Nephron (organoid): ENCODE measurements around the gene ARL10.

Experiments
- H3K27ac Mint-ChIP-seq, 3 experiments: 2 replicates each; pipeline ENCODE4 v1.8.0; 2020; ENCODE audit warnings: mixed read lengths in 3 of 3, mild to moderate bottlenecking in 2 of 3, moderate library complexity in 1 of 3
- H3K27me3 Mint-ChIP-seq: 2 replicates; pipeline ENCODE4 v1.8.0; 2021; ENCODE audit warnings: low read depth, mild to moderate bottlenecking, moderate library complexity, mixed read lengths
- H3K36me3 Mint-ChIP-seq: 2 replicates; pipeline ENCODE4 v1.8.0; 2020; ENCODE audit warnings: low read depth, mixed read lengths
- H3K4me1 Mint-ChIP-seq: 2 replicates; pipeline ENCODE4 v1.8.0; 2020; ENCODE audit warnings: mixed read lengths
- H3K4me3 Mint-ChIP-seq, 3 experiments: 2 replicates each; pipeline ENCODE4 v1.8.0; 2020; ENCODE audit warnings: mild to moderate bottlenecking in 3 of 3, mixed read lengths in 3 of 3, moderate library complexity in 2 of 3
- H3K9me3 Mint-ChIP-seq: 2 replicates; pipeline ENCODE4 v1.8.0; 2020; ENCODE audit warnings: mixed read lengths
- CTCF ChIP-seq, 3 experiments: fragments of 200-600 bp; sonication (generic); IDR thresholded peaks; one replicate each; pipeline ENCODE4 v1.5.0; 2021; ENCODE audit warnings: antibody characterized with exemption in 3 of 3; ENCODE audit not compliant: unreplicated experiment in 3 of 3

ARL10 gene

GRCh38 chr5:176366232-176366894 is 1.1 kb downstream of the ARL10 start:
- H3K27ac Mint-ChIP-seq: peak overlapping the region in 1 of 3 experiments; percentile 55
- no peaks in the 10 kb centered on the region for H3K9me3 Mint-ChIP-seq
- peaks cover 38% of the 10 kb centered on the region for H3K36me3 Mint-ChIP-seq
- peaks cover 12% of the 10 kb centered on the region for H3K4me1 Mint-ChIP-seq
- no peak for TF ChIP-seq CTCF (IDR thresholded peaks at IDR 0.05; ENCODE audit: unreplicated experiment in 3 of 3)
- H3K4me3 Mint-ChIP-seq: peak overlapping the region; percentile 76 to 89 (median 87)
- H3K27me3 Mint-ChIP-seq: peaks cover 22% of the 10 kb centered on the region

- Mint-ChIP-seq H3K36me3 (peaks cover 38% of the 10 kb centered on the region), H3K27ac (no peak overlapping the region)
Measured at GRCh38 chr5:176368726-176369125, 3.4 kb downstream of the ARL10 start.

DNA sequence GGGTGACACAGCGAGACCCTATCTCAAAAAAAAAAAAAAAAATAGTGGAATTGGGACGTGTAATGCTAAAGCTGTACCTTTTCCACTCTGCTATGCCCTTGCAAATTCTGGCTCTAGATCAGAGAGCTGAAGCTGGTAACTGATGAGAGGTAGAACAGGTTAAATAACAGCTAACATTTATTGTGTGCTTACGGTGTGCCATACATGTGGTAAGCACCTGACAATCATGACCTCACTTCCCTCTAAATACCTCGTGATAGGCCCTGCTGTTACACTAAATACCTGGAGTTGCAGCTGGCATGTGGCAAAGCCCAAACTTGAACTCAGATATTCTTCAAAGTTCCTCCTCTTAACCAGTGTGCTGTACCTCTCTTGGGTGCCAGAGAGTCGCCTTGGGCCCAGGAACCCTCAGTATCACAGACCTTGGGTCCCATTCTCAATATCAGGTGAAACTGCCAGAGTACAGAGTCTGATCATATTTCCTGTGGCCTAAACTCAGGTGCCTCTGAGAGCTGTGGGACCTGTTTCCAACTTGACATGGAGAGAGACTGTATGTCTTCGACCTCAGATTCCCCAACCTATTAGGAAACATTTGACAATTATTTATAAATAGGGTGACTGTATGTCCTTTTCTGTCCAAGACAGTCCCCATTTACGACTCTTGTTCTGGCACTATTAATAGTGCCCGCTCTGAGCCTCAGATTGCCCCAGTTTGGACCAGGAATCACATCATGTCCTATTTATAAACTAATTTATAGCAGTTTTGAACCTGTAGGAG is 4.8 kb downstream of the ARL10 start:
- peaks cover 8% of the 10 kb centered on the region for H3K4me1 Mint-ChIP-seq
- peaks cover 38% of the 10 kb centered on the region for H3K36me3 Mint-ChIP-seq
- H3K27me3 Mint-ChIP-seq: no peaks in the 10 kb centered on the region
- no peak overlapping the region for H3K27ac Mint-ChIP-seq
- H3K4me3 Mint-ChIP-seq: peak overlapping the region in 1 of 3 experiments; percentile 32
- no peaks in the 10 kb centered on the region for H3K9me3 Mint-ChIP-seq
- TF ChIP-seq CTCF (IDR thresholded peaks at IDR 0.05; ENCODE audit: unreplicated experiment in 3 of 3): no peak

More at GRCh38 chr5:176368726-176369125, 3.4 kb downstream of the ARL10 start:
- no peak for TF ChIP-seq CTCF (IDR thresholded peaks at IDR 0.05; ENCODE audit: unreplicated experiment in 3 of 3)
- H3K4me1 Mint-ChIP-seq: peaks cover 8% of the 10 kb centered on the region
- no peaks in the 10 kb centered on the region for H3K9me3 Mint-ChIP-seq
- peaks cover 8% of the 10 kb centered on the region for H3K27me3 Mint-ChIP-seq
- H3K4me3 Mint-ChIP-seq: peak overlapping the region; percentile 36 to 57 (median 45)

DNA sequence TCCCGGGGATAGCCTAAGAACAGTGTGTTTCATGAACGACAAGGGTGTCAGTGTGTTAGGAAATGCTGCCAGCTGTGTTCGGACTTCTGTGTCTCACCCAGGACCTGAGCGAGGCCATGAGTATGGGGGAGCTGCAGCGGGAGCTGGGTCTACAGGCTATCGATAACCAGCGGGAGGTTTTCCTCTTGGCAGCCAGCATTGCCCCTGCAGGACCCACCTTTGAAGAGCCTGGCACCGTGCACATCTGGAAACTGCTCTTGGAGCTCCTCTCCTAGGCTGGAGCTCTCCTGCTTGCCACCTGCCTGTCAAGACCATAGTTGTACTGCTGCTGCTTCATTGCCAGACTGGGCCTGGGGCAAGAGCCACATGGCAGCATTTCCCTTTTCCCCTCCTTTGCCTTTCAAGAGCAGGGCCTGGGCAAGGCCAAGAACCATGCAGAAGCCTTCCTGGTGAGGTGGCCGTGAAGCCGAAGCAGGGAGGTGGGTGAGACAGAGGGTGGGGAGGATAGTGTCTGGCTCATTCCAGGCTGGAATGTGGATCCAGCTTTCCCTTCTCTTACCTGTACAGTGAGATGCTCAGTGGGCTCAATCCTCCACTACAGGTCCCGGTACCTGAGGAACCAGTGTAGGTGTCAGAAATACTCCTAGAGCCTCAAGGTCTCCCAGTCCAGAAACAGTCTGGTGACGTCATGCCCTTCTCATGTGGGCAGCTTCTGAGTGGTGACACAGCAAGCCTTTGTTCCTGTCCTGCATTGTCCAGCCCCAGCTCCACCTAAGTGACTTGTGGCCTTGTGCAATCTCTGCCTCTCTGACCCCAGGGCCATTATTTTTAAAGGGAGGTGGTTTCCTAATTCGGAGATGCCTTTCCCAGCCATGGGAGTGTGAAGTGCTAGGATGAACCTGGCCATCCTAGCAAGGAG is 6.6 kb downstream of the ARL10 start:
- Mint-ChIP-seq H3K4me1 (peaks cover 8% of the 10 kb centered on the region), H3K36me3 (peaks cover 36% of the 10 kb centered on the region), H3K9me3 (no peaks in the 10 kb centered on the region), H3K27me3 (no peaks in the 10 kb centered on the region), H3K4me3 (no peak overlapping the region), H3K27ac (no peak overlapping the region)
- no peak for TF ChIP-seq CTCF (IDR thresholded peaks at IDR 0.05; ENCODE audit: unreplicated experiment in 3 of 3)

- Mint-ChIP-seq H3K4me3 (no peak overlapping the region), H3K36me3 (peaks cover 24% of the 10 kb centered on the region), H3K4me1 (no peaks in the 10 kb centered on the region), H3K27me3 (no peaks in the 10 kb centered on the region), H3K27ac (no peak overlapping the region), H3K9me3 (no peaks in the 10 kb centered on the region)
- TF ChIP-seq CTCF (IDR thresholded peaks at IDR 0.05; ENCODE audit: unreplicated experiment in 3 of 3): no peak
Measured at GRCh38 chr5:176373100-176373818, 8.0 kb downstream of the ARL10 start.
